ENCODE data around the gene ATG7. TPM values are rescaled to one million over a fixed set of nuclear protein-coding genes. Genes with fewer than 3 reads are reported as not detected.
A peak's percentile ranks its signal among the peaks of the same experiment; 100 is the strongest.

ATG7 gene
- total and polyA plus RNA-seq, 4 experiments from 2014 or later = 16.9 to 32.8 (median 27.8) TPM

GRCh38 chr3:11539218-11539617 is 267.0 kb downstream of the ATG7 start:
- intact Hi-C loops (cut with micrococcal nuclease) = no loop called here
- H3K9me3 Mint-ChIP-seq = no peaks in the 10 kb centered on the region
- CTCF ChIA-PET (ENCODE audit: partially characterized antibody) = interaction anchor here (1.3 kb wide), 1 partner anchor 11 kb away, joined by 3 read pairs; no protein-coding TSS in a partner anchor

GRCh38 chr3:11539677-11540076 is 267.5 kb downstream of the ATG7 start:
- no peaks in the 10 kb centered on the region for H3K27me3 ChIP-seq (ENCODE audit: insufficient read depth, low read length)
- Mint-ChIP-seq H3K27ac (no peak overlapping the region), H3K4me1 (peaks cover 2 to 5% (median 4%) of the 10 kb centered on the region in 4 donors), H3K36me3 (peaks cover 0 to 2% of the 10 kb centered on the region in 2 donors), H3K9me3 (no peaks in the 10 kb centered on the region), H3K4me3 (no peak overlapping the region), H3K27me3 (no peaks in the 10 kb centered on the region)
- DNase-seq = no peak
- no peaks in the 10 kb centered on the region for H3K36me3 ChIP-seq (ENCODE audit: insufficient read depth, low read length)
- H3K9me3 ChIP-seq (ENCODE audit: control insufficient read depth in 1 of 2, low read length in 2 of 2) = no peaks in the 10 kb centered on the region
- no peak overlapping the region for H3K27ac ChIP-seq (ENCODE audit: low read depth, low read length)
- intact Hi-C loops (cut with micrococcal nuclease) = no loop called here
- H3K4me3 ChIP-seq (ENCODE audit: low read length in 2 of 2) = no peak overlapping the region
- ChIA-PET CTCF (ENCODE audit: partially characterized antibody) (interaction anchor here (1.3 kb wide), 1 partner anchor 11 kb away, joined by 3 read pairs; no protein-coding TSS in a partner anchor), POLR2A (ENCODE audit: partially characterized antibody) (no interaction called here)
- no peaks in the 10 kb centered on the region for H3K4me1 ChIP-seq (ENCODE audit: insufficient read depth, low read length)

More at GRCh38 chr3:11539218-11539617, 267.0 kb downstream of the ATG7 start:
- no peak overlapping the region for H3K27ac ChIP-seq (ENCODE audit: low read depth, low read length)
- Mint-ChIP-seq H3K4me3 (no peak overlapping the region), H3K27me3 (no peaks in the 10 kb centered on the region), H3K36me3 (peaks cover 0 to 2% of the 10 kb centered on the region in 2 donors), H3K4me1 (peaks cover 2 to 5% (median 4%) of the 10 kb centered on the region in 4 donors), H3K27ac (peak overlapping the region in 3 of 7 donors; percentile 18 to 54 (median 32))
- H3K27me3 ChIP-seq (ENCODE audit: insufficient read depth, low read length) = no peaks in the 10 kb centered on the region
- H3K4me1 ChIP-seq (ENCODE audit: insufficient read depth, low read length) = no peaks in the 10 kb centered on the region
- no peaks in the 10 kb centered on the region for H3K9me3 ChIP-seq (ENCODE audit: control insufficient read depth in 1 of 2, low read length in 2 of 2)
- H3K36me3 ChIP-seq (ENCODE audit: insufficient read depth, low read length) = no peaks in the 10 kb centered on the region
- POLR2A ChIA-PET (ENCODE audit: partially characterized antibody) = no interaction called here
- no peak overlapping the region for H3K4me3 ChIP-seq (ENCODE audit: low read length in 2 of 2)
- DNase-seq = no peak

GRCh38 chr3:11541321-11542303 is 269.4 kb downstream of the ATG7 start:
- no peak for DNase-seq
- Mint-ChIP-seq H3K36me3 (peaks cover 0 to 2% of the 10 kb centered on the region in 2 donors), H3K27ac (no peak overlapping the region), H3K4me3 (no peak overlapping the region), H3K4me1 (peaks cover 2 to 5% (median 4%) of the 10 kb centered on the region in 4 donors), H3K9me3 (no peaks in the 10 kb centered on the region), H3K27me3 (no peaks in the 10 kb centered on the region)
- Histone ChIP-seq H3K4me3 (ENCODE audit: low read length in 2 of 2) (no peak overlapping the region), H3K27ac (ENCODE audit: low read depth, low read length) (no peak overlapping the region), H3K4me1 (ENCODE audit: insufficient read depth, low read length) (no peaks in the 10 kb centered on the region), H3K27me3 (ENCODE audit: insufficient read depth, low read length) (no peaks in the 10 kb centered on the region), H3K9me3 (ENCODE audit: control insufficient read depth in 1 of 2, low read length in 2 of 2) (no peaks in the 10 kb centered on the region), H3K36me3 (ENCODE audit: insufficient read depth, low read length) (no peaks in the 10 kb centered on the region)
- CTCF ChIA-PET (ENCODE audit: partially characterized antibody) = no interaction called here
- intact Hi-C loops (cut with micrococcal nuclease) = no loop called here
- POLR2A ChIA-PET (ENCODE audit: partially characterized antibody) = no interaction called here

- intact Hi-C loops (cut with micrococcal nuclease) = no loop called here
- H3K27me3 Mint-ChIP-seq = no peaks in the 10 kb centered on the region
- Histone ChIP-seq H3K9me3 (ENCODE audit: control insufficient read depth in 1 of 2, low read length in 2 of 2) (no peaks in the 10 kb centered on the region), H3K4me1 (ENCODE audit: insufficient read depth, low read length) (no peaks in the 10 kb centered on the region), H3K27me3 (ENCODE audit: insufficient read depth, low read length) (no peaks in the 10 kb centered on the region), H3K36me3 (ENCODE audit: insufficient read depth, low read length) (no peaks in the 10 kb centered on the region), H3K27ac (ENCODE audit: low read depth, low read length) (no peak overlapping the region), H3K4me3 (ENCODE audit: low read length in 2 of 2) (no peak overlapping the region)
- POLR2A ChIA-PET (ENCODE audit: partially characterized antibody) = no interaction called here
- H3K36me3 Mint-ChIP-seq = peaks cover 0 to 8% of the 10 kb centered on the region in 2 donors
- peaks cover 0 to 5% (median 1%) of the 10 kb centered on the region in 4 donors for H3K4me1 Mint-ChIP-seq
- H3K9me3 Mint-ChIP-seq = no peaks in the 10 kb centered on the region
- CTCF ChIA-PET (ENCODE audit: partially characterized antibody) = no interaction called here
- H3K4me3 Mint-ChIP-seq = no peak overlapping the region
- peak overlapping the region in 1 of 7 donors; percentile 15 for H3K27ac Mint-ChIP-seq
- DNase-seq = no peak
These were observed 270.4 kb downstream of the ATG7 start for GRCh38 chr3:11542551-11542950.

GRCh38 chr3:11543141-11543947 is 271.1 kb downstream of the ATG7 start:
- Histone ChIP-seq H3K27ac (ENCODE audit: low read depth, low read length) (no peak overlapping the region), H3K9me3 (ENCODE audit: control insufficient read depth in 1 of 2, low read length in 2 of 2) (no peaks in the 10 kb centered on the region), H3K27me3 (ENCODE audit: insufficient read depth, low read length) (no peaks in the 10 kb centered on the region), H3K36me3 (ENCODE audit: insufficient read depth, low read length) (no peaks in the 10 kb centered on the region), H3K4me3 (ENCODE audit: low read length in 2 of 2) (no peak overlapping the region), H3K4me1 (ENCODE audit: insufficient read depth, low read length) (no peaks in the 10 kb centered on the region)
- Mint-ChIP-seq H3K27me3 (no peaks in the 10 kb centered on the region), H3K36me3 (peaks cover 0 to 8% of the 10 kb centered on the region in 2 donors), H3K4me1 (peaks cover 0 to 5% (median 1%) of the 10 kb centered on the region in 4 donors), H3K4me3 (no peak overlapping the region), H3K9me3 (no peaks in the 10 kb centered on the region), H3K27ac (peak overlapping the region in 1 of 7 donors; percentile 36)
- POLR2A ChIA-PET (ENCODE audit: partially characterized antibody) = no interaction called here
- DNase-seq = no peak
- CTCF ChIA-PET (ENCODE audit: partially characterized antibody) = no interaction called here
- intact Hi-C loops (cut with micrococcal nuclease) = no loop called here

- Mint-ChIP-seq H3K27ac (peak overlapping the region in 1 of 7 donors; percentile 44), H3K9me3 (peaks cover 0 to 1% (median 0%) of the 10 kb centered on the region in 8 donors), H3K36me3 (peaks cover 0 to 8% of the 10 kb centered on the region in 2 donors), H3K4me1 (peaks cover 0 to 5% (median 2%) of the 10 kb centered on the region in 4 donors), H3K27me3 (no peaks in the 10 kb centered on the region), H3K4me3 (no peak overlapping the region)
- no peaks in the 10 kb centered on the region for H3K27me3 ChIP-seq (ENCODE audit: insufficient read depth, low read length)
- H3K36me3 ChIP-seq (ENCODE audit: insufficient read depth, low read length) = no peaks in the 10 kb centered on the region
- CTCF ChIA-PET (ENCODE audit: partially characterized antibody) = no interaction called here
- DNase-seq = no peak
- H3K9me3 ChIP-seq (ENCODE audit: control insufficient read depth in 1 of 2, low read length in 2 of 2) = no peaks in the 10 kb centered on the region
- no peaks in the 10 kb centered on the region for H3K4me1 ChIP-seq (ENCODE audit: insufficient read depth, low read length)
- POLR2A ChIA-PET (ENCODE audit: partially characterized antibody) = no interaction called here
- no peak overlapping the region for H3K27ac ChIP-seq (ENCODE audit: low read depth, low read length)
- intact Hi-C loops (cut with micrococcal nuclease) = no loop called here
- H3K4me3 ChIP-seq (ENCODE audit: low read length in 2 of 2) = no peak overlapping the region
These were observed 271.8 kb downstream of the ATG7 start for GRCh38 chr3:11543948-11544387.
